ENCODE measurements around the gene PFKFB1. TPM values are rescaled to one million over a fixed set of nuclear protein-coding genes. Genes with fewer than 3 reads are reported as not detected.

The PFKFB1 gene
- polyA plus RNA-seq, 2 of the 4 experiments (the other 2 are of a cell fraction), result 0.04 to 0.28 TPM

DNA sequence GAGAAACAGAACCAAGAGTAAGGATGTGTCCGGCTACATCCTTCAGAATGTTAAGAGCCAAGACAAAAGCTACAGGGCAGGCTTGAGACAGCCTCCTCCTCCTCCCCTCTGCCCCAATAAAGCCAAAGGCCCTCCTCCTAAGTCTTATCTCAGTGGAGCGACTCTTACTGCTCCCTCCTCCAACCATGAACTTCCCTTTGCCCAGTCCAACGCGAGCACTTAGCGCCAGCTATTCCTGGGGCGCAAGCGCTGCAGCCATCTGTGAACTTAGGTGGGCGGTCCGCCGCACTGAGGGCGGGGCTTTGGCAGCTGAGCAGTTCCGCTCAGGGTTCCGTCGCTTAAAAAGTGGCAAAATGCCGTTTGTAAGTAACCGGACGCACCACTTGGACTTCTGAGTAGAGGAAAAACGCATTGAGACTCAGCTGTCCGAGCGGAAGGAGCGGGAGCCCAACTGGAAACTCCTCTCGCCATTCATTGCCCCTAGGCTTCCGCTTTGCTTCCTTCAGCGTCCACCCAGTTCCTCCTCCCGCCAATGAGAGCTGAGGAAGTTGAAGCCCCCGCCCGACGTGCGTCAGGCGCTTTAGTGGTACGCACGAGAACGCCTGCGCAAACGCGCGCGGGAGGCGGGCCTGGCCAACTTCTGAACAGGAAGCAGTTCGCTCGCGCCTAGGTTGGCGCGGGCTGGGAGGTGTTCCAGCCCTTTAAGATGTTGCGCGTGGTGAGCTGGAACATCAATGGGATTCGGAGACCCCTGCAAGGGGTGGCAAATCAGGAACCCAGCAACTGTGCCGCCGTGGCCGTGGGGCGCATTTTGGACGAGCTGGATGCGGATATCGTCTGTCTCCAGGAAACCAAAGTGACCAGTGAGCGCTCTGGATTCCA is 6.0 kb upstream of the PFKFB1 start, which contains the start of gene APEX2 (continued):
- TF ChIP-seq, protein P1, sequence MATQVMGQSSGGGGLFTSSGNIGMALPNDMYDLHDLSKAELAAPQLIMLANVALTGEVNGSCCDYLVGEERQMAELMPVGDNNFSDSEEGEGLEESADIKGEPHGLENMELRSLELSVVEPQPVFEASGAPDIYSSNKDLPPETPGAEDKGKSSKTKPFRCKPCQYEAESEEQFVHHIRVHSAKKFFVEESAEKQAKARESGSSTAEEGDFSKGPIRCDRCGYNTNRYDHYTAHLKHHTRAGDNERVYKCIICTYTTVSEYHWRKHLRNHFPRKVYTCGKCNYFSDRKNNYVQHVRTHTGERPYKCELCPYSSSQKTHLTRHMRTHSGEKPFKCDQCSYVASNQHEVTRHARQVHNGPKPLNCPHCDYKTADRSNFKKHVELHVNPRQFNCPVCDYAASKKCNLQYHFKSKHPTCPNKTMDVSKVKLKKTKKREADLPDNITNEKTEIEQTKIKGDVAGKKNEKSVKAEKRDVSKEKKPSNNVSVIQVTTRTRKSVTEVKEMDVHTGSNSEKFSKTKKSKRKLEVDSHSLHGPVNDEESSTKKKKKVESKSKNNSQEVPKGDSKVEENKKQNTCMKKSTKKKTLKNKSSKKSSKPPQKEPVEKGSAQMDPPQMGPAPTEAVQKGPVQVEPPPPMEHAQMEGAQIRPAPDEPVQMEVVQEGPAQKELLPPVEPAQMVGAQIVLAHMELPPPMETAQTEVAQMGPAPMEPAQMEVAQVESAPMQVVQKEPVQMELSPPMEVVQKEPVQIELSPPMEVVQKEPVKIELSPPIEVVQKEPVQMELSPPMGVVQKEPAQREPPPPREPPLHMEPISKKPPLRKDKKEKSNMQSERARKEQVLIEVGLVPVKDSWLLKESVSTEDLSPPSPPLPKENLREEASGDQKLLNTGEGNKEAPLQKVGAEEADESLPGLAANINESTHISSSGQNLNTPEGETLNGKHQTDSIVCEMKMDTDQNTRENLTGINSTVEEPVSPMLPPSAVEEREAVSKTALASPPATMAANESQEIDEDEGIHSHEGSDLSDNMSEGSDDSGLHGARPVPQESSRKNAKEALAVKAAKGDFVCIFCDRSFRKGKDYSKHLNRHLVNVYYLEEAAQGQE (IDR thresholded peaks at IDR 0.05), result no peak
- peak; percentile 59 to 79; a peak in 3 of 5 replicates for TF ChIP-seq JUN (IDR thresholded peaks at IDR 0.05)
- no peak for TF ChIP-seq EHF (CRISPR knock-in tag; IDR thresholded peaks at IDR 0.05)
- no peak for TF ChIP-seq FOSL2 (IDR thresholded peaks at IDR 0.05)
- no peak for TF ChIP-seq FOSL2 (CRISPR knock-in tag; IDR thresholded peaks at IDR 0.05)
- TF ChIP-seq ZSCAN20 (CRISPR knock-in tag; IDR thresholded peaks at IDR 0.05), result no peak
- TF ChIP-seq, protein P2, sequence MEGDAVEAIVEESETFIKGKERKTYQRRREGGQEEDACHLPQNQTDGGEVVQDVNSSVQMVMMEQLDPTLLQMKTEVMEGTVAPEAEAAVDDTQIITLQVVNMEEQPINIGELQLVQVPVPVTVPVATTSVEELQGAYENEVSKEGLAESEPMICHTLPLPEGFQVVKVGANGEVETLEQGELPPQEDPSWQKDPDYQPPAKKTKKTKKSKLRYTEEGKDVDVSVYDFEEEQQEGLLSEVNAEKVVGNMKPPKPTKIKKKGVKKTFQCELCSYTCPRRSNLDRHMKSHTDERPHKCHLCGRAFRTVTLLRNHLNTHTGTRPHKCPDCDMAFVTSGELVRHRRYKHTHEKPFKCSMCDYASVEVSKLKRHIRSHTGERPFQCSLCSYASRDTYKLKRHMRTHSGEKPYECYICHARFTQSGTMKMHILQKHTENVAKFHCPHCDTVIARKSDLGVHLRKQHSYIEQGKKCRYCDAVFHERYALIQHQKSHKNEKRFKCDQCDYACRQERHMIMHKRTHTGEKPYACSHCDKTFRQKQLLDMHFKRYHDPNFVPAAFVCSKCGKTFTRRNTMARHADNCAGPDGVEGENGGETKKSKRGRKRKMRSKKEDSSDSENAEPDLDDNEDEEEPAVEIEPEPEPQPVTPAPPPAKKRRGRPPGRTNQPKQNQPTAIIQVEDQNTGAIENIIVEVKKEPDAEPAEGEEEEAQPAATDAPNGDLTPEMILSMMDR (IDR thresholded peaks at IDR 0.05), result no peak
- no peak for TF ChIP-seq CEBPB (IDR thresholded peaks at IDR 0.05)
- TF ChIP-seq, protein P3, sequence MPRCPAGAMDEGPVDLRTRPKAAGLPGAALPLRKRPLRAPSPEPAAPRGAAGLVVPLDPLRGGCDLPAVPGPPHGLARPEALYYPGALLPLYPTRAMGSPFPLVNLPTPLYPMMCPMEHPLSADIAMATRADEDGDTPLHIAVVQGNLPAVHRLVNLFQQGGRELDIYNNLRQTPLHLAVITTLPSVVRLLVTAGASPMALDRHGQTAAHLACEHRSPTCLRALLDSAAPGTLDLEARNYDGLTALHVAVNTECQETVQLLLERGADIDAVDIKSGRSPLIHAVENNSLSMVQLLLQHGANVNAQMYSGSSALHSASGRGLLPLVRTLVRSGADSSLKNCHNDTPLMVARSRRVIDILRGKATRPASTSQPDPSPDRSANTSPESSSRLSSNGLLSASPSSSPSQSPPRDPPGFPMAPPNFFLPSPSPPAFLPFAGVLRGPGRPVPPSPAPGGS (IDR thresholded peaks at IDR 0.05), result peak; percentile 65; the same call in 2 of the 3 replicates
- TF ChIP-seq, protein P4, sequence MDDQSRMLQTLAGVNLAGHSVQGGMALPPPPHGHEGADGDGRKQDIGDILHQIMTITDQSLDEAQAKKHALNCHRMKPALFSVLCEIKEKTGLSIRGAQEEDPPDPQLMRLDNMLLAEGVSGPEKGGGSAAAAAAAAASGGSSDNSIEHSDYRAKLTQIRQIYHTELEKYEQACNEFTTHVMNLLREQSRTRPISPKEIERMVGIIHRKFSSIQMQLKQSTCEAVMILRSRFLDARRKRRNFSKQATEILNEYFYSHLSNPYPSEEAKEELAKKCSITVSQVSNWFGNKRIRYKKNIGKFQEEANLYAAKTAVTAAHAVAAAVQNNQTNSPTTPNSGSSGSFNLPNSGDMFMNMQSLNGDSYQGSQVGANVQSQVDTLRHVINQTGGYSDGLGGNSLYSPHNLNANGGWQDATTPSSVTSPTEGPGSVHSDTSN (IDR thresholded peaks at IDR 0.05), result no peak
- no peak for TF ChIP-seq MAFK (IDR thresholded peaks at IDR 0.05; ENCODE audit: partially characterized antibody)
- no peak for TF ChIP-seq KDM5A (IDR thresholded peaks at IDR 0.05)
- TF ChIP-seq RFX5 (IDR thresholded peaks at IDR 0.05), result 0 out of 2 replicates have a peak, but pooled peaks have one; percentile 35
- TF ChIP-seq, protein P5, sequence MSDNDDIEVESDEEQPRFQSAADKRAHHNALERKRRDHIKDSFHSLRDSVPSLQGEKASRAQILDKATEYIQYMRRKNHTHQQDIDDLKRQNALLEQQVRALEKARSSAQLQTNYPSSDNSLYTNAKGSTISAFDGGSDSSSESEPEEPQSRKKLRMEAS (IDR thresholded peaks at IDR 0.05), result no peak
- no peak for TF ChIP-seq EP300 (IDR thresholded peaks at IDR 0.05)
- TF ChIP-seq POLR2AphosphoS2 (conservative IDR thresholded peaks at IDR 0.05; ENCODE audit: low read length), result no peak
- TF ChIP-seq, protein P6, sequence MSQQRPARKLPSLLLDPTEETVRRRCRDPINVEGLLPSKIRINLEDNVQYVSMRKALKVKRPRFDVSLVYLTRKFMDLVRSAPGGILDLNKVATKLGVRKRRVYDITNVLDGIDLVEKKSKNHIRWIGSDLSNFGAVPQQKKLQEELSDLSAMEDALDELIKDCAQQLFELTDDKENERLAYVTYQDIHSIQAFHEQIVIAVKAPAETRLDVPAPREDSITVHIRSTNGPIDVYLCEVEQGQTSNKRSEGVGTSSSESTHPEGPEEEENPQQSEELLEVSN (IDR thresholded peaks at IDR 0.05; ENCODE audit: borderline replicate concordance, low read depth), result peak; percentile 18; the same call in 1 of the 2 replicates
- TF ChIP-seq HOXB5 (CRISPR knock-in tag; IDR thresholded peaks at IDR 0.05), result no peak
- no peak for TF ChIP-seq RARB (CRISPR knock-in tag; IDR thresholded peaks at IDR 0.05)
- TF ChIP-seq HOXA7 (CRISPR knock-in tag; IDR thresholded peaks at IDR 0.05), result no peak
